HG03095 (cell line): ENCODE measurements around the gene GALNT7.
"Not testable (repeated sequence)": the region's sequence is repeated elsewhere in the genome, so short reads cannot be mapped to it uniquely, and the experiment has no call there.

Experiments used
- ATAC-seq: cut with Tn5 transposase; IDR thresholded peaks from one replicate; pipeline ENCODE4 v1.9.1; 2021; ENCODE audit warnings: moderate library complexity; ENCODE audit not compliant: unreplicated experiment

GALNT7 gene

DNA sequence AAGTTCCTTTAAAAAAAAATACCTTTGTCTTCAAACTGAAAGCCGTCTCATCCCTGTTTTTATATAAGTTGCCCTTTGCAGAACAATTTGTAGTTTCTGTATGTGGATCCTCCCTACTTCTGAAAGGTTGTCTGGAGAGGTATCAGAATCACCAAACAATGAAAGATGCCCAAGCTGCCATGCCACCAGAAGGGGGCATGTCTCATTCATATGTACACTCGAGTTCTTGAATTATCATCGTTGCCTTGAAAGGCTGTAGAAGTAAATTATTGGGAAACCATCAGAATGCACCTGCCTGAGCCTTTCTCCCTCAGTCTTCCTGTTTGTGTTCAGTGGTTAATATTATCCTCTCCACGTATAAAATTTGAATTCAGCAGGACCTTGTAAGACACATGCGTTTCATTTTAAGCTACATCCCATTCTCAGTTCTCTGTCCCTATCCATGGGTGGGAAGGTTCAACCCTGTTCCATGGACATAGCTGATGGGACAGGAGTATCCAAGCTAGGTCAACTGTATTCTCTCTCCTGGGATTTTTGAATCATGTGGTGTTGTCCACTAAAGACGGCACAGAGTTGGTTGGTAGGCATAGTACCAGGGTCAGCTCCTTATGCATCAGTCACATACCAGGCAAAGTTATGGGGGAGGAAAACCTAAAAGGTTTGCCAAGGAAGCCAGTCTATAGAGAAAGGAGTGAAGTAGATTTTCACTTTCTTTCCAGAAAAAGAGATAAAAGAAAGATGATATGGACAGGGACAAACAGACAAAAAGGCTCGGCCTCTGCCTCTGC is 24.0 kb downstream of the GALNT7 start:
- no peak for ATAC-seq

DNA sequence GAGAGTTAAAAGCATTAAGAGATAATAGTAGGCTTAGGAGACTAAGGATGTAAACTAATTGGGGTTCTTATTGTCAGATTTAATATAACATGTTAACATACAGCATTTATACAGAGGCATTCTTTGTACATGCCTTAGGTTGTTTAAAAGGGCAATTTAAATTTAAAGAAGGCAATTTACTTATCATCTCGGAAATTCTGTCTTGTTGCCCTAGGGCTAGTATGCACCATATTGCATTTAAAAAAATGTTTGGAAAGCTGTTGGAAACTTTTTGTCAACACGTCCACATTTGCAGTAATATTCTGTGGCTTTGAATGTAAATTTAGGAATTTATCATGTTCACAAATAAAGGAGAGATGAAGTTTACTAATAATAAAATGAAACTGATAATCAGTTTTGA is 25.5 kb downstream of the GALNT7 start:
- ATAC-seq: no peak

DNA sequence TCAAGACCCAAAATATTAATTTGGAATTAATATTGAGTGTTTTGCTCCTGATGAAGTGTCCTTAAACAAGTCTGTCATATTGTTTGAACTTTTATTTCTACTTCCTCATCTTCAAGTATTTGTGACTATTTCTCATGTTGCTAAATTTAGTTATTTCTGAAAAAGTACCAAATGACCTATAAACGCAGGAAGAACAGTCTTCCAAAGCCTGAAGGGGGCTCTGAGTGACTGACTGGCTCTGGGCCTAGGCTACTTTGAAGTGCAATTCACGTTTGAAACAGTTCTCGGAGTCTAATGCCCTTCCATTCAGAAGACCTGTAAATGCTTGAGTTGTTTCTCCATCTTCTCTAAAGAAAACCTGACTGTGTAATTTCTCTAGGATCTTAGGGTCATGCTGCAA is 26.5 kb downstream of the GALNT7 start:
- no peak for ATAC-seq

DNA sequence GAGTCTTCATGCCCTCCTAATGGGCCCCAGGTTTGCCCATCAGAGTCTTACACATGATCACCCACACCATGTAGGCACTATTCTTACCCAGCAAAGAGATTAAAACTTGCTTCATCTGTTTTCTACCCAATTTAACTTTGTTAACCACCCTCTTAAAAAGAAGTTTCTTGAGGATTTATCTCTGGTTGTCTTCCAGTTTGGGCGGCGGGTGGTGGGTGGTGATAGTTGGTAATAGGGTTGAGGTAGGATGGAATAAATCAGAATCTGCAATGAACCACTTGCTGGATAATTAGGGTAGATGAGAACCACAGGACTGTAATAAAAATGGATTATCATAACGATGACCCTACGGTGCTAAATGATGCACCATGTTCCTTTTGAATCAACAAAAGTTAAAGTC is 30.9 kb downstream of the GALNT7 start:
- no peak for ATAC-seq

DNA sequence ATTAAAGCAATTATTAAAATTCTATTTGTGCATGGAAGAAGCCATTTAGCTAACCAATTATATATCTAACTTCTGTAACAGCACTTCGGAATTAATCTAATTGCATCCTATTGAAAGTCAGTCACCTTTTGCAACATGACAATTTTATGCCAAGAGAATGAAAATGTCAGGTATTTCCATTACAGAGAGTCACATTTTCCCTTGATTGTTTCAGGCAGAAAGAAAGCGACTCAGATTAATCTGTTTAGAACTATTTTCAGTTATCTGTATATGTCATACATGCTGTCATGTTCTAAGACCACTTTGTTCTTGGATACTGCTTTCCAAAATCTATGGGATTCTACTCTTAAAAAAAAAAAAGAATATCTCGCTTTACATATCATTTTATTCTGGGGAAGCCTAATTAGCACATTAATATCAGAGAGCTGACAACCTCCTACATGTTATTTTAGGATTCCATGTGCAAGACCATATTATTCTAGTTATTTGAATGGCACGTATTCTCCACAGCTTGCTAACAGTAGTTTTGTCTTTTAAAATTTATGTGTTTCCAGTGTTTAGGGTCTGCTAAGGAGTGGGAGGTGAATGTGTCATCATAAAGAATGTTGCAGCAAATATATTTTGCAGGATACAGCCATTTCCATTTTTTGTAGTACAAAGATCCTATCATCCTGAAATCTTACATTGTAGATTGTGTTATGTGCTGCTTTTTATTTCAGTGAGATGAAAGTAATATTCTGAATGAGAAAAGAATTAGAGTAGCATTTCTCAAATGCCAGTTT is 31.7 kb downstream of the GALNT7 start:
- no peak for ATAC-seq

DNA sequence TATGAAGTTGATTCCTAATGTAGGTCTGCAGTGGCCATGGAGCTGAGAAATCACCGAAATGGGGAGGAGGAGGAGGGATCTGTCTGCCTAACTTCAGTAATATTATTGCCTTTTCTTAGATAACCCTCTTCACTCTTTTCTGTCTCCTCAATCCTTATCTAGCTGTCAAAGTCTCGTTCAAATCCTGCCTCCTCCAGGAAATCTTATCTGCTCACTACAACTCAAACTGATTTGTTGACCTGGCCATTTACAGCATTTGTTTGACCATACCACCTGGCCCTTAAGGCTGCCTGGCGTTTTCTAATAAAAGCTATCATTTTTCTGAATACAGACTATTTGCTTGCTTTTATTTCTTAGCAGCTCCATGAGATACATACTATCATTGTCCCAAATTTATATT is 33.8 kb downstream of the GALNT7 start:
- no peak for ATAC-seq

DNA sequence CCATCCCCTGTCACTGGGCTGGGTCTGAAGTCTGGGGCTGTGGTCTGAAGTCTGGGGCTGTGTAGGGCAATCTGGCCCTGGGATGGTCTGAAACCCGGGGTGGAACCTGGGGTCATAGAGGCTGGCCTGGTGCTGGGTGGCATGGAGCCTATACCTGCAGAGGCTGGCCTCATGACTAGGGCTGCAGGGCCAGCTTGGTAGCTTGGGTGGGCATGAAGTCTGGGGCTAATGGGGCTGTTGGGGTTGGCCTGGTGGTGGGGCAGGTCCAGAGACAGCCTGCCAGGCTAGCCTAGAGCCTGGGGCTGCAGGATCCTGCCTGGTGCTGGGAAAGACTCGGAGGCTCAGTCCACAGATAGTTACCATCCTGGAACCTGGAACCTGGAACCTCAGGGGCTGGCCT is 37.0 kb downstream of the GALNT7 start:
- ATAC-seq: no peak

DNA sequence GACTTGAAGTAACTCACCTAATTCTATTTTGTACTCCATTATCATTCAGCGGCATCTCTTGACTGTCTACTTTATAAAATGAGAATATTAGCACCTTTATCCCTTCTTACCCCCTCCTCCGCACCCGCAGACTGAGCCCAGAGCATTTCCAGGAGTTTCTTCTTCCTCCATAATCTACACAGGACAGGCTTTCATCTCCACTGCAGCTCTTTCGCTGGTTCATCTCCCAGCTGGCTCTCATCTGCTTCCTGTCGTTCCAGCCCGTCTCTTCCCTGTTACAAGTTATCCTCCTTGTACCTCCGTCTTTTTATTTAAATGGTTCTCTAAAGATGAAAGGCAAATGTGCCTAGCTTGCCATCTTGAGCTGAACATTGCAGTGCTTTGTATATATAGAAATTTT is 39.8 kb downstream of the GALNT7 start:
- ATAC-seq: no peak

DNA sequence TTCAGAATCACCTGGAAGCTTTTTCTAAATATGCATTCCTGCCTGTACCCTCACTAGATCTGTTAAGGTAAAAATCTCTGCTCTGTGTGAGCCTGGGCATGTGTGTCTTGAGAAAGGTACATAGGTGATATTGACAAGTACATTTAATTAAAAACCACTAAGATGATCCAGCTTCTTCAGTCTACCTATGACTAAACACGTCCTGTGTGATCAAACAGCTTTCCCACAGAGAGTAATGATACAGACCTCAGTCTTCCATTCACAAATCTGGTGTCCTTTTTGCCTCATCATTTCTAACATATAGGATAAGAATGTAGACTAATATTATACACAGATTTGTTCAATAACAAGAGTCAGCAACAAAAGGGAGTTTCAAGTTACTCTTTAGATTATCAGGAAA is 42.6 kb downstream of the GALNT7 start:
- no peak for ATAC-seq

DNA sequence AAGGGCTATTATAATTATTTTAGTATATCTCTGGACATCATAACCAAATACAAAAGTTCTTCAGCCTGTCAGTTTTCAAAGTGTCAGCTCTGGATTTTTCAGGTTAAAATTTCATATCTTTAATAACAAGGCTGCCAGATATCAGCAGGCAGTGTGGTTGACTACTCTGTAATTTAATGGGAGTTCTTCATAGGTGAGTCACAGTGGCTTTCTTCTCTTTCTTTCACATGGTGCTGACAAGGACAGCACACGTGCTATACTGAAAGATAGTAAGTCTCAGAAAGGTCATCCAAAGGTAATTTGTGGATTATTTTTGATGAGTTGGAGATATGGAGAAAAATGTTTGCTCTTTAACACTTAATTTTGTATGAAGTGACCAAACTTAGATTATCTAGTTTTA is 43.2 kb downstream of the GALNT7 start:
- no peak for ATAC-seq

DNA sequence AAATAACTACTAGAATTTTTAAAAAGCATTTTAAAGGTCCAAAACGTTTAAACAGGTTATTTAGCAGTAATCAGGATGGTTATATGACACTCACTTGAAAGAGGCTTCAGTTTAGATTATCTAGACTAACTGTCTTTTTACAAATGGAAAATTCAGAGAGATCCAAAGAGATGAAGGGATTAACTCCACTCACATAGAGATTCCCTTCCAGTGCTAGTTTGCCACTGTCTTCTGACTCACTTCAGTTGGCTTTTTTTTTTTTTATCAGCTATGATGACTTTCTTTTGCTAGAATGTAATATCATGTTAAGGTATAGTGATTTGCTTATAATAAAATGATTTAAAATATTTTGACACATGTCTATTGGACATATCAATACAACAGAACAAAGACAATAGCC is 43.8 kb downstream of the GALNT7 start:
- ATAC-seq: no peak

DNA sequence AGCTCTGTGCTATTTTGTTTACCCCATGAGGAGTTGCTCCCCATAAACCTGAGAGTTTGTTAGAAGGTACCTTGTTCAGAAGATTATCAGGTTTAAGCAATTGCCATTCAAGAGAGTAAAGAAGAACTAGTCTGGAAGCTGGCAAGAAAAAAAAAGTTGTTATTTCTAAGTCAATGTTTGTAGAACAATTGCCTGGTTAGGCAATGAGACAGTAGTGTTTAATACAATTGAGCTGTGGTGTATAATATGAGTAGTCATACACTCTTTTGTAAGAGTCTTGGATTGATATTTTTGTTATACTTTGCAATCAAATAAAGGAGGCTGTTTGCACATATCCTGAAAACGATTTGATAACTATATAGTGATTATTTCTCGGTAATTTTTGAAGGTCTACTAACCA is 44.7 kb downstream of the GALNT7 start:
- ATAC-seq: no peak

DNA sequence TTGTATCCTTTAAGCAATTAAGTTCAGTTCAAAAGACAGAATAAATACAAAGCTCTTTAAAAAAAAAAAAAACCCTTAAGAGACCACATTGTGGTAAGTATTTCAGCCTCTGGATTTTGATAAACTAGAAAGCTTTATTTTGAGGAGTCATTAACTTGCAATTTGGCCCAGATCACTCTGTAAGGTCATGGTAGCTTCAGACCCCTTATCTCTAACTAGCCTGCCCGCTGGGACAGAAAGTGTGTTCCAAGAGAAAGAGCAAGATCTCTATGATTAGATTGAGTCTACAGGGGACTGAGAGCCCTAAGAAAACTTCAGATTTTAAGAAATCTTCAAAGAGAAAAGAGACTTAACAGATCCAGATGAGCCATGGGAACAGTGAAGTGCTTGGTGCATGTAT is 45.6 kb downstream of the GALNT7 start:
- no peak for ATAC-seq

DNA sequence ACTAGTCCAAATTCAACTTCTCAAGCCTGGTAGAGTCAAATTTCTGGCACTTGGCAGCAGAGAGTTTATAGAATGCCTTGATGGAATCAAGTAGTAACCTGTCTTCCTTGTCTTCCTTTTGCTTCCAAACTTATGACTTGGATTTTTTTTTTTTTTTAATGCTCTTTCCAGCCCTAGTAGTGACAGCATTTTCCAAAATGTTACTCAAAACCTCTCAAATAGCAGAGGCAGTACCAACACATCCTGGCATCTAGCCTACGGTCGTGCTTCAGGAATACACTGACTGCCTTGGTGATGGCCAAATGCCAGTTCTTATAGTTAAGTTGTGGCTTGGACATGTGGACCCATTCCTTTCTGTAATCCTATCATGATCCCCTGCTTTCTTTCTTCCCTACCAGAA is 46.0 kb downstream of the GALNT7 start:
- no peak for ATAC-seq

DNA sequence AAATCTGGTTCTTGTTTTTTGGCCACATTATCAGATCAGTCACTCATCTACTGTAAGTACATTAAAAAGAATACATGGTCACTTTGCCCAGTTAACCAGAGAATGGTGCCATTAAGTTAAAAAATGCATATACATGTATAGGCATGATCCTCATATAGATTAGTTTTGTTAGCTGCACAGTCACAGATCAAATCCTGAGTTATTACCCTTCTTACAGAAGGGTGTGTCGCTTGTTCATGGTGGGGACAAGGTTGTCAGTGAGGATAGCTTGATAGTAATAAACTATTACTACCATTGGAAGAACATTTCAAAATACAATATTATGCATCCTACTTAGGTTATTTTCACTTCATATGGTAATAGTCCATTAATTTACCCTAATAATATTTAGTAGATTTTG is 48.5 kb downstream of the GALNT7 start:
- no peak for ATAC-seq

DNA sequence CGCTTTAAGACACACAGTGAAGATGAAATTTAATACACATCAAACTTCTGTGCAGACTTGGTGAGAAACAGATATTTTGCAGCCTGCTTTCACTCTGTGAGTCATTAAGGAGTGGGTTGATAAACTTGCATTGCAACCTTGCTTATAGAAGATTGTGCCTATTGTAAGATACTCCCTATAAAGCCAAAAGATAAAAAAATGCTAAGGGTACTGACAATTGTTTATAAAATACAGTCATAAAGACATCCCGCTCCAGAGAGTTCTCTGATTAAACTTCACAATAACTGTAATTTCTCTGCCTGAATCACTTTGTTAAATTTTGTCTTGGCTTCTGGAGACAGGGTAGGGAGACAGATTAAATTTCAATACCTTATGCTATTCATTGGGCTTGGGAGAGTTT is 49.1 kb downstream of the GALNT7 start:
- no peak for ATAC-seq

DNA sequence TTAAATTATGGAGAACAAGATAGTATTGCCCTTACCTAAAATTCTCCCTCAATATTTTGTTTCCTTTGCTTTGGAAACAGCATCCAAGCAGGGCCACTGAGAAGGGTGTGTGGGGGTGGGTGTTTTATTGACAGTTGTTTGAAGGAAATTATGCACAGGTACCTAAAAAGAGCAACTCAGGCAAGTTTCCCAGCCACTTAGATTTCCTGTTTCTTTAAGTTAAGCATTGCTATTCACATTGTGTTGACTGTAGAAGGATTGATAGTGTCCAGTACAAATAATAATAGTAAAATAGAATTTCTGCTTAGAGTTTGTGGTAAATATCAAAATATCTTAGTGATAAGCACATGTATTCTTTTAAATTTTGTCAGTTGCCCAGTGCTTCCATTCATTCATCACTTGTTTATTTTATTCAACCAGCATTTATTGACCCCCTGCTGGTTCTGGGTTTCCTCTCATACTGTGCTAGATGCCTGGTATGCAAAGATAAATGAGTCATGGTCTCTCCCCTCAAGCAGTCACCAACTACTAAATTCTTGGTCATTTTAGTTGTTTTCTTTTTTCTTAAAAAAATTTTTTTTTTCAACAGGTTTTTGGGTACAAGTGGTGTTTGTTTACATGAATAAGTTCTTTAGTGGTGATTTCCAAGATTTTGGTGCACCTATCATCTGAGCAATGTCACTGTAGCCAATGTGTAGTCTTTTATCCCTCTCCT is 50.0 kb downstream of the GALNT7 start:
- no peak for ATAC-seq

DNA sequence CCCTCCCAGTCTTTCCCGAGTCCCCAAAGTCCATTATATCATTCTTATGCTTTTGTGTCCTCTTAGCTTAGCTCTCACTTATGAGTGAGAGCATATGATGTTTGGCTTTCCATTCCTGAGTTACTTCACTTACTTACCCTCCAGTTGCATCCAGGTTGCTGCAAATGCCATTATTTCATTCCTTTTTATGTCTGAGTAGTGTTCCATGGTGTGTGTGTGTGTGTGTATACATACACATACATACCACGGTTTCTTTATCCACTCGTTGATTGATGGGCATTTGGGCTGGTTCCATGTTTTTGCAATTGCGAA is 50.5 kb downstream of the GALNT7 start:
- not testable (repeated sequence) for ATAC-seq

DNA sequence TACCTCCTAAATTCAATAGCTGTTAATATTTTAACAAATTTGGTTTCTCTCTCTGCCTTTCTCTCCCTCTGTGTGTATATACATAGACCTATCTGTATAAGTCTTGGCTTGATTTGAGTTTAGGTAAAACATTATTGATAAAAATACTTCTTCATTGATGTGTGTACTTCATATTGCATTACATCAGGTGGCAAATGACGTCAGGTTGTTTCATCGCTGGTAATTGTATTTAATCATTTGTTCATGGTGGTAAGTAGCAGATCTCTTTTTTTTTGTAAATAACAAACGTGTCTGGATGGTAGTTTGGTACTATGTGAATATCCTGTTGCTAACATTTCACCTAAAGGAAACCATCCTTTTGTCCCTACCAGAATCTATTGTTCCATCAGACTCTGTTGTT is 55.1 kb downstream of the GALNT7 start:
- no peak for ATAC-seq

DNA sequence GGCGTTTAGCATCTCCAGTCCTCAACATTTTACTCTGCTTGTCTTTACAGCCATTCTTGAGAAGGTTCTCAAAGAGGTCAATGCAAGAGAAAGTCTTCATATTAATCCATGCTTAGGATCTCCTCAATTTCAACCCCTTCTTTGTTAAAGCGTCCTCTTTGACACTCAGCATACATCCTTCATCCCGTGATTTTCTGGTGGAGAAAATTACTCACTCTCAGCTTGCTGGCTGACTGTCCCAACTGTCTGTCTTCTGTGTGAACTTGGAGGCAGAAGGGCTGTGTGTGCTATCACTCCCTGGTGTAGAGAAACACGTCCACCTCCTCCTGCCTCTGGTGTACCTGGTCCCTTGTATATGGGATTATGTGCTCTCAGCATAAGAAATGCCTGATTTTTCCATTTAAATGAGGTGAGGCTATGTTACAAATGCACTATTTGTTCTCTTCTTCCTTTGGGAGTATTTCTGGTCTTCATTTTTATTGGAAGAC is 57.8 kb downstream of the GALNT7 start:
- no peak for ATAC-seq

DNA sequence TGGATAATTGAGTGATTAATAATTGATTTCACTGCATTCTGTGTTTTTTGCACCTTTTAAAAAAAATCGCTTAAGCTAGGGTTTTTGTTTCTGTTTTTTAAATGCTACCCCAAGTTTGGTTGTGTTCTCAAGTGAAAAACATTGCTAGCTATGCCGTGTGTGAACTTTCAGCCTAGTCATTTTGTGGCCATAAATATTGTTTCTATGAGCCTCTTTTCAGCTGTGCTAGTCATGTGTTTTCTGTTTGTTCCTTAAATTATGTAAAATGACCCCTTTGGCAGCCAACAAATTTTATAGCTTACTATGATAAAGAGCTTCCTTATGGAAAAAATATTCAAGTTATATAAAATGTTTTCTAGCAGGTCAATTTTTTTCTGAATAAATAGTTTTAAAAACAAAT is 59.1 kb downstream of the GALNT7 start:
- no peak for ATAC-seq

DNA sequence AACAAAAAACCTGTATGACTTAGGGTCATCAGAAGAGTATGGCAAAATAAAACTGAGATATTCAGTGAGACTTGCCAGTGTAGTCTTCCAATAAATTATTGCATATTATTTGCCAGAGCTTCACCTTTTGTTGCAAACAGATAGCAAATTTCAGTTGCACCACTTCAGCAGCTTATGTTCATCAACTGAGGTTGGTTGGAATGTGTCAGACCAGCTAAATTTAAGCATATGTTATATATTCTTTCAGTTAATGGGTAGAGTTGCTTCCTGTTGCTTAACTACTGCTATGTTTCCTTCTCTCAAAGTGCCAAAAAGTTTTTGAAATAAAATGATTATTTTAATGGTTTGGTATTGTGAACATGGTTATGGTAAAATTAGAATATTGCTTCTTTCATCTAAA is 61.5 kb downstream of the GALNT7 start:
- peak; percentile 54 for ATAC-seq
